Daoy (cell line): Measurements from ENCODE around the gene DHX8. TPM values are rescaled to one million over a fixed set of nuclear protein-coding genes. Genes with fewer than 3 reads are reported as not detected.

Experiments used
- DNase-seq: peaks from one replicate; pipeline ENCODE4 v3.0.0-alpha.2; 2015; ENCODE audit warnings: low read depth
- total RNA-seq: library from RNA; depleted of rRNA; stranded (reverse); fragments of >200 nt; shearing (Covaris generic); gene quantifications from 2 replicates; pipeline ENCODE4 v1.2.3, GENCODE V29; 2014

The DHX8 gene
- total RNA-seq, 1 experiment from 2014 or later, result 23.0 TPM

DNA sequence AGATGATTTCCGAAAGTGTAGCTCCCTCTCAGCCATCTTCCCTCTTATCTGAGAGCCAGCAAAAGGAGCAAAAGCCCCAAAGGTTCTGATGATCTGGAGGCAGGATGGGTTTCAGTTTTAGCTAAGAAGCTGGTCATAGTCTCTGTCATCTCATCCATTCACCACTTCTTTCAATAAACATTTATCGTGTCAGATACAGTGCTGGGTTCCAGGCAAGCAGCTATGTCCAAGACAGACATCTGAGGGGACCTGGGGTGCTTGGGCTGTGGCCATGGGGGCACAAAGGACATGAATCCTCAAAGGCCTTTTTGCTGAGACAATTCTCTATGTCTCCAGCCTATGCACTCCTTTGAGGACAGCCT, 63.4 kb downstream of the DHX8 start:
- DNase-seq, result no peak

- DNase-seq, result no peak
Measured at GRCh38 chr17:43547659-43548256, 64.0 kb downstream of the DHX8 start.

DNA sequence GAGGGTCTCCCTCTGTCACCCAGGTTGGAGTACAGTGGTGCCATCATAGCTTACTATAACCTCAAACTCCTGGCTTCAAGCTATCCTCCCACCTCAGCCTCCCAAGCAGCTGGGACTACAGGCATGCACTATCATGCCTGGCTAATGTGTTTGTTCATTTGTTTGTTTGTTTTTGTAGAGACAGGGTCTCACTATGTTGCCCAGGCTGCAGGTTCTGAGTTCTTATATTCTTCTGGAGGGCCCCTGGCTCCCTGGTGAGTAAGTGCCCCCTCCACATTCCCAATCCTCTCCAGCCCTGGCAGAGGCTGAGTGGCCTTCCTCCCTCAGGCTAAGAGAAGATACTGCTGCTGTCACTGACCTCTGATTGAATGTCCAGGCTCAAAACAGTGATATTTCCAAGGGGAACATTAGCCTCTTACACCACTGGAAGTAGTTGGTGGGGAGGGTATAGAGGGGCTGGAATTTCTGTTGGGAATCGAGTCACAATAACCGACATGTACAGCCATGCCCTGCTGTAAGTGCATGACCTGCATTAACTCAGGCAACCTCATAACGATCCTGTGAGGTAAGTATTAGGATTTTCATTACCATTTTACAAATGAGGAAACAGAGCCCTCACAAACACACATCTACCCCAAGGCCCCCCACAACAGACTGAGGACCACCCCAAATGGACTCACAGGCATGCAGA, 65.1 kb downstream of the DHX8 start:
- no peak for DNase-seq

DNA sequence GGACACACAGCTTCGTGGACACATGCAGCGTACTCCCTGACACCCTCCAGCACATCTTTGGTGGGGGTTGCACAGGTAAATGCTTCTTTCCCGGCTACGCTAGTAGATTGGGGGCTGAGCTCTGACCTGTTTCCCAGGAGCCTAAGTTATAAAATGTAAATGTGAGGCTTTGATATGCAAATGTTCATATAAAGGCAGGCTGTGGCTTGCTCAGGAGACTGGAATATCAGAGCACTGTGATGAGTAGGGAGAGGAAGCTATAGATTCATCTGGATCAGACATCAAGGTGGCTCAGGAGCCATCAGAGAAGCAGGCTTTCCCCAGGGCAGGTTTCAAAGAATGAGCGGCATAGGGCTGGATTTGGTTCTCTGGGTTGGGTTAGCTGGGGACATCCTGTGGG, 65.7 kb downstream of the DHX8 start:
- DNase-seq, result no peak

GRCh38 chr17:43550754-43551153, 67.0 kb downstream of the DHX8 start:
- no peak for DNase-seq

DNA sequence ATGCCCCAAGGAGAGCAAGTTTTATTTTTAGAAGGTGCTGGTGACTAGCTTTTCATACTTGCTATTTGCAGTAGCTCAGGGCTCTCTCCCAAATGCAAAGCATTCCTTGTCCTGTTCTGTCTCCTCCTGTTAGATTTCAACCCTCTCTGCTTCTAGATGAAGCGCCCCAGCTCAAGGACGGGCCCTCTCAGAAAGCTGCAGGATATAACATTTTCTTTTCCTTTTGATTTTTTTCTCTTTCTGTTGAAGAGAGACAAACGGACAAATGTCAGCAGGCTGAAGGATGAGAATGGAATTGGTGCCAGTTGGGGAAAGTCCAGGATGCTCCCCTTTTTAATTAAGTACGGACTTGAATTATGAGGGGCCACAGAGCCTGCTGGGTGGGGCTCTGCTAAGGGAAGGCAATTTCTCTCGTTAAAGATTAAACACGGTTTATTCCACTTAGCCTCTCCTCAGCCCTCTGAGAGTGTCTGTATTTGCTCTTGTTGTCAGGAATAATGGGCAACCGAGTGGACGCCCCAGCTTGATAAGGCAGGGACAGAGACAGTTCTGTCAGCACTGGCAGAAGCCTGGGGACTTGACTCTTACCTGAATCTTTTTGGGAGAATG, 68.6 kb downstream of the DHX8 start:
- no peak for DNase-seq

- no peak for DNase-seq
Measured at GRCh38 chr17:43553573-43553972, 69.8 kb downstream of the DHX8 start.

DNA sequence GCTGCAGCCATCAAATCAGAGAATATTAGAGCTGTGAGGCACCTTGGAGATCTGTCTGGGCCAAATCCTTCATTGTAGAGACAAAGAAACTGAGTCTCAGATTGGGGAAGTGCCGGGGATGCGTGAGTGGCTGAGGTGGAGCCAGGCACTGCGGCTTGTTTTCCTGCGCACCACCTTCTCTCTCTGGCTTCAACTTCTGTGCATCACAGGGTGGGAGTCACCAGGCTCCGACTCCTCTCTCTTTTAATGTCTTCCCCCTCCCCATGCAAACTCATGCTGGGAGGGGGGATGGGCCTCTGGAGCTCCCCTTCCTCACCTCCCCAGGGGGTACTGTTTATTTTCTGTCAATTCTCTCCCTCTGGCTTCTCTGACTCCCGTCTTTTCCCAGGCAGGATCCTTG, 71.1 kb downstream of the DHX8 start:
- no peak for DNase-seq

DNA sequence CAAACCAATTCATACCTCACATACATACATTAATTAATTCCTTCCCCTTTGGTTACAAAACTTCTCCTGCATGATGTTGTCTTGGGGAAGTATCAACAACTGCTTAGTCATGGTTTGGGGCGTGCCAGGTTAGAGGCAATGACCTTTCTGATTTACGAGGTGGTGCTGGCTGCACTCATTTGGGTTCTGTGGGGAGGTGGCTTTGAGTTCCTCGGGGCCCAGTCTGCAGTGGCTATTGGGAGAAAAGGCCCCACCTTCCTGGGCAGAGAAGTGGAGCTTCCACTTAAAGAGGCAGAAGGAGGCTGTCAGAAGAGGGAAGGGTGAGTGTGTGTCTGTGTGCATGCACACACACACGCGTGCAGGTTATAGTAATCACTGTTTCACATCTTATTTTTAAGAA, 72.5 kb downstream of the DHX8 start:
- DNase-seq, result peak; percentile 42

DNA sequence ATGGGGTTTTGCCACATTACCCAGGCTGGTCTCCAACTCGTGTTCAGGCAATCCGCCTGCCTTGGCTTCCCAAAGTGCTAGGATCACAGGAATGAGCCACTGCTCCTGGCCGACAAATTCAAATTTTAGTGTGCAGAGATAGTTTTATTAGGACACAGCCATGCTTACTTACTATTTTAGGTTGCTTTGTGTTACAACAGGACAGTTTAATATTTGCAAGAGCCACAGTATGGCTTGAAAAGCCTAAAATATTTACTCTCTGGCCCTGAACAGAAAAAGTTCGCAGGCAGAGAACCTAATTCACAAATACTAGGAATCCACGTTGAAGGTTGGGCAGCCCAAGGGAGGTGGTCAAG, 75.0 kb downstream of the DHX8 start:
- DNase-seq, result no peak

GRCh38 chr17:43559161-43559816, 75.5 kb downstream of the DHX8 start:
- no peak for DNase-seq

- no peak for DNase-seq
Measured at GRCh38 chr17:43560461-43561427, 77.0 kb downstream of the DHX8 start.

DNA sequence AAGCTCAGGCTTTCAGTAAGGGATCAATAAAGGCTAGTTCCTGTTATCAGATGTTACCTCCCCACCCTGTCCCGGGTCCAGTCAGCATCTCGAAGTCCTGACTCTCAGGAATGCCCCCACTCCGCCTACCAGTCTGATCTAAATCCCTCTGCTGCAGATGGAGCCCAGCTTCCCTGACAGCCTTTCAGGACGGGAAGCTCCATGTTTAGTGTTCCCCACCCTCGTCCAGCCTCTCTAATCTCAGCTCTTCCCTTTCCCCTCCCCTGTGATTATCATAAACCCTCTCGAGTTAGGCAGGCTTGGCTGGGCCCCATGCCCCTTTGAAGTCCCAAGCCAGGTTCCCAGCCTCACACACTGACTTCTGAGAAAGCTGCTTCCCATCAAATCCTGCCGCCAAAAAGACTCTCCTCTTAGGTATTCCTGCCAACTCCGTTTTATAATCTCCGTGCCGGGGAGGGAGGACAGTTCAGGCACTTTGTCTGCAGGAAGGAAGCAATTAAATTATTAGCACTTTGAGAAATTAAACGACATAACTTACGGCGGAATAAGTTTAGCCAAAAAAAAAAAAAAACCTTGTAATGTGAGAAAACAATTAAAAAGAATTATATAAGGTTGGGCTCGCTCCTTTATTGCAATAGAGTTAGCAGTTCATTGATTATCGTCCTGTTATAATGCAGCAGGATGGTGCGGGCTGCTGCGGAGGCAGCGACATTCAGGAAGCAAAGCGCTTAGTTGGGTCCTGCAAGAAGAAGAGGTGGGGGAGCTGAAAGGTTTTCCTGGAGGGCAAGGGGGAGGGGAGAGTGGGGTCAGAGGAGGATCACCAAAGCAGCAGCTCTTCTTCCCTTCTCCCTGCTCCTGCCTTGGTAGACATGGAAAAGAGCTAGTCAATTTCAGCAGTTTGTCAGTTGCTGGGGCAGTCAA, 79.2 kb downstream of the DHX8 start:
- no peak for DNase-seq

- DNase-seq, result no peak
Measured at GRCh38 chr17:43563600-43564594, 80.1 kb downstream of the DHX8 start.

GRCh38 chr17:43568506-43569082, 84.8 kb downstream of the DHX8 start:
- DNase-seq, result no peak

- DNase-seq, result peak; percentile 83
Measured at GRCh38 chr17:43570518-43570928, 86.7 kb downstream of the DHX8 start.

DNA sequence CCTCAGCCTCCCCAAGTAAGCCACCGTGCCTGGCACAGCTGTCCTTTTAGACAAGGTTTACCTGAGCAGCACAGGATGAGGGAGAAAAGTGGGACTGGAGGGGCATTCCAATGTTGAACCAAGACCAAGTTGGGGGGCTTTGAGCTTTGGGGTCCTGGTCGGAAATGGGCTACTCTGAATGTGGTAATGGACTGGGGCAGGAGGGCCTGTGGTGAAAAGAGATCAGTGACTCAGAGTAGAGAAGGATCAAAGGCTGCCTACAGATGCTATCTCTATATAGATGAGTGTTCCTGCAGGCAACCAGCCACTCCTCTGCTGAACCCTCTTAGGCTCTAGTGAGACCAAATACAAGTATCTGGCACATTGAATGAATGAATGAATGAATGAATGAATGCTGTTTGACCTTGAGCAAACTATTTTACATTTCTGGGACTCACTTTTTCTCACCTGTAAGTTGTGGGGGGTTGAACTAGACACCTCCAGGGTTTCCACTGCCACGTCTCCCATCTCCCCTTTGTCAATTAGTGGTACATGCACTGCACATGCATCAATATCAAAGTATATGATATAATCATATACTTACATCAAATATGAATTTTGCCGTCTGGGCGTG, 88.7 kb downstream of the DHX8 start:
- DNase-seq, result peak; percentile 17

GRCh38 chr17:43573579-43574321, 90.0 kb downstream of the DHX8 start:
- no peak for DNase-seq
